Measurements from ENCODE around the gene COX14. TPM values are rescaled to one million over a fixed set of nuclear protein-coding genes. Genes with fewer than 3 reads are reported as not detected.

COX14 gene
- total and polyA plus RNA-seq, 10 of the 15 experiments (the other 5 are each of a cell fraction or from before 2014, with no cell fraction given) = 44.6 to 361 (median 120) TPM

GRCh38 chr12:50119387-50119786 lies 7.4 kb downstream of the COX14 start:
- H2AFZ ChIP-seq (ENCODE audit: control insufficient read depth, low read depth, low read length) = no peak overlapping the region
- intact Hi-C loops (cut with micrococcal nuclease; ENCODE audit: unreplicated experiment) = no loop called here
- FAIRE-seq (no peak), ATAC-seq (no peak; the same call in 2 of the 3 replicates), DNase-seq (ENCODE audit: low read depth, low spot score) (no peak)
- H3K36me3 ChIP-seq (ENCODE audit: control insufficient read depth in 2 of 2, insufficient read depth in 2 of 2, low read length in 1 of 2) = peaks cover 6 to 17% of the 10 kb centered on the region in 2 experiments
- TF ChIP-seq ESRRA (IDR thresholded peaks at IDR 0.05; ENCODE audit: low read length) = no peak
- TF ChIP-seq SMAD1 (IDR thresholded peaks at IDR 0.05; ENCODE audit: low read depth, partially characterized antibody) = no peak
- no peak for TF ChIP-seq SRF (IDR thresholded peaks at IDR 0.05; ENCODE audit: low read depth in 2 of 2, low read length in 2 of 2)
- TF ChIP-seq RFX5 (IDR thresholded peaks at IDR 0.05; ENCODE audit: low read depth, low read length) = no peak
- no peak for TF ChIP-seq NFIC (IDR thresholded peaks at IDR 0.05; ENCODE audit: low read depth, low read length)
- no peak for TF ChIP-seq BHLHE40 (IDR thresholded peaks at IDR 0.05; ENCODE audit: borderline replicate concordance in 1 of 2, low read depth in 2 of 2, low read length in 1 of 2)
- no peak for TF ChIP-seq E4F1 (IDR thresholded peaks at IDR 0.05; ENCODE audit: borderline replicate concordance, partially characterized antibody)
- no peak for TF ChIP-seq ZNF622 (IDR thresholded peaks at IDR 0.05)
- TF ChIP-seq USF1 (IDR thresholded peaks at IDR 0.05; ENCODE audit: borderline replicate concordance, extremely low read length, insufficient read depth, low read depth, low read length) = no peak
- TF ChIP-seq LARP7 (IDR thresholded peaks at IDR 0.05) = no peak
- no peak for TF ChIP-seq EGR1 (IDR thresholded peaks at IDR 0.05; ENCODE audit: borderline replicate concordance in 1 of 2, low read depth in 2 of 2, low read length in 2 of 2)
- SMC1A ChIA-PET (ENCODE audit: uncharacterized antibody, unreplicated experiment) = interaction anchor here (1.1 kb wide), 1 partner anchor 9 kb away, joined by 5 read pairs; no protein-coding TSS in a partner anchor
- H3K4me1 ChIP-seq (ENCODE audit: control insufficient read depth, insufficient read depth, low read length) = peaks cover 3% of the 10 kb centered on the region; the same call in 1 of the 2 replicates
- CTCF ChIA-PET = interaction anchor here (0.6 to 5.1 kb wide), 3 partner anchors 8 to 987 kb away, joined by 3 to 30 read pairs (median 3); partner anchors contain the start of gene COX14
- BruUV-seq (replicated peaks) = no TSS peak
- in situ Hi-C loops (cut with MboI) = no loop called here
- POLR2A ChIA-PET = interaction anchor here (0.7 kb wide), 1 partner anchor 33 kb away, joined by 4 read pairs; no protein-coding TSS in a partner anchor
- H4K20me1 ChIP-seq (ENCODE audit: control insufficient read depth, insufficient read depth) = peaks cover 3% of the 10 kb centered on the region; the same call in 1 of the 2 replicates
- no peaks in the 10 kb centered on the region for H3K9me3 ChIP-seq (replicated peaks; ENCODE audit: control insufficient read depth, insufficient read depth, low read length)
- peaks cover 29% of the 10 kb centered on the region for H3K79me2 ChIP-seq (ENCODE audit: control insufficient read depth, insufficient read depth, low read length)
- H3K4me3 ChIP-seq = no peak overlapping the region
- no peak overlapping the region for H3K4me2 ChIP-seq (ENCODE audit: control insufficient read depth, insufficient read depth)
- H3K9ac ChIP-seq (ENCODE audit: control insufficient read depth, insufficient read depth, low read length) = no peak overlapping the region
- WGBS (ENCODE audit: insufficient coverage, insufficient replicate concordance, low lambda C conversion rate, missing lambda C conversion rate) = 100% methylated on average over 2 of the region's 2 CpGs
- no peaks in the 10 kb centered on the region for H3K27me3 ChIP-seq (replicated peaks in 1 of 2; ENCODE audit: control insufficient read depth in 2 of 2, insufficient read depth in 2 of 2, low read length in 1 of 2)
- RAD21 ChIA-PET (ENCODE audit: unreplicated experiment) = no interaction called here
- no peak overlapping the region for H3K27ac ChIP-seq (ENCODE audit: control insufficient read depth, insufficient read depth)
